Esophagus (tissue), 2 donors: Measurements from ENCODE around the gene PXDN. TPM values are rescaled to one million over a fixed set of nuclear protein-coding genes. Genes with fewer than 3 reads are reported as not detected.

Experiments used
- H3K27ac ChIP-seq, 2 donors: one replicate each; pipeline ENCODE4 v1.5.1; 2013; ENCODE audit warnings: low read depth in 2 of 2, mild to moderate bottlenecking in 2 of 2, inconsistent platforms in 1 of 2, low read length in 1 of 2, moderate library complexity in 1 of 2
- H3K27me3 ChIP-seq, 2 donors: one replicate each; pipeline ENCODE4 v1.6.1; 2013; ENCODE audit warnings: low read length in 2 of 2, control low read depth in 1 of 2, mild to moderate bottlenecking in 1 of 2; ENCODE audit not compliant: insufficient read depth in 2 of 2, control insufficient read depth in 1 of 2
- H3K36me3 ChIP-seq, 2 donors: one replicate each; pipeline ENCODE4 v1.6.1; 2013; ENCODE audit warnings: low read length in 1 of 2; ENCODE audit not compliant: control insufficient read depth in 2 of 2, insufficient read depth in 2 of 2
- H3K4me1 ChIP-seq, 2 donors: one replicate each; pipeline ENCODE4 v1.6.1; 2013; ENCODE audit warnings: low read length in 1 of 2; ENCODE audit not compliant: control insufficient read depth in 2 of 2, insufficient read depth in 2 of 2
- H3K4me3 ChIP-seq, 2 donors: one replicate each; pipeline ENCODE4 v1.5.1; 2013; ENCODE audit warnings: low read length in 2 of 2, mild to moderate bottlenecking in 2 of 2, low read depth in 1 of 2, moderate library complexity in 1 of 2
- H3K9me3 ChIP-seq, 2 donors: one replicate each; pipeline ENCODE4 v1.6.1; 2013; ENCODE audit warnings: mild to moderate bottlenecking in 2 of 2, low read depth in 1 of 2, low read length in 1 of 2, moderate library complexity in 1 of 2; ENCODE audit not compliant: control insufficient read depth in 2 of 2, insufficient read depth in 1 of 2
- WGBS, 2 donors: extraction: QIAGEN DNeasy Blood & Tissue Kit; methylation state at CpG; one replicate each; pipeline ENCODE4 v1.1.7; 2013; 5-methylcytosine and 5-hydroxymethylcytosine counted together
- polyA plus RNA-seq, 2 donors: library from polyadenylated mRNA; stranded (reverse); fragments of 200-250 nt; gene quantifications; one replicate each; pipeline ENCODE4 v1.2.3, GENCODE V29; 2013
- donor health status: healthy with polysubstance abuse.
- donor health status: Bipolar disorder and iron deficiency.

Gene PXDN
- polyA plus RNA-seq, 2 donors = 1.1 to 1.9 TPM

- Histone ChIP-seq H3K36me3 (no peaks in the 10 kb centered on the region), H3K27ac (no peak overlapping the region), H3K27me3 (no peaks in the 10 kb centered on the region), H3K9me3 (no peaks in the 10 kb centered on the region), H3K4me3 (no peak overlapping the region), H3K4me1 (no peaks in the 10 kb centered on the region)
- 72 to 79% methylated on average over 9 of the region's 9 CpGs for WGBS, 2 donors
Measured at GRCh38 chr2:1749489-1750119, 5.3 kb upstream of the PXDN start.

GRCh38 chr2:1748741-1749488 lies 4.6 kb upstream of the PXDN start:
- Histone ChIP-seq H3K4me3 (no peak overlapping the region), H3K9me3 (no peaks in the 10 kb centered on the region), H3K27ac (no peak overlapping the region), H3K36me3 (no peaks in the 10 kb centered on the region), H3K4me1 (no peaks in the 10 kb centered on the region), H3K27me3 (no peaks in the 10 kb centered on the region)
- WGBS, 2 donors = 80% methylated on average over 17 of the region's 17 CpGs

- Histone ChIP-seq H3K36me3 (no peaks in the 10 kb centered on the region), H3K4me1 (peaks cover 0 to under 1% of the 10 kb centered on the region in 2 donors), H3K27me3 (no peaks in the 10 kb centered on the region), H3K9me3 (no peaks in the 10 kb centered on the region), H3K27ac (no peak overlapping the region), H3K4me3 (no peak overlapping the region)
- WGBS, 2 donors = 67 to 69% methylated on average over 6 of the region's 6 CpGs
Measured at GRCh38 chr2:1748176-1748740, 3.9 kb upstream of the PXDN start.

GRCh38 chr2:1747065-1747941 lies 3.0 kb upstream of the PXDN start:
- Histone ChIP-seq H3K4me3 (no peak overlapping the region), H3K27ac (no peak overlapping the region), H3K9me3 (no peaks in the 10 kb centered on the region), H3K4me1 (peaks cover 0 to 2% of the 10 kb centered on the region in 2 donors), H3K36me3 (no peaks in the 10 kb centered on the region), H3K27me3 (no peaks in the 10 kb centered on the region)
- WGBS, 2 donors = 85 to 86% methylated on average over 26 of the region's 26 CpGs

- peaks cover 0 to 2% of the 10 kb centered on the region in 2 donors for H3K4me1 ChIP-seq
- 84 to 88% methylated on average over 9 of the region's 9 CpGs for WGBS, 2 donors
- no peak overlapping the region for H3K4me3 ChIP-seq
- peaks cover 0 to 4% of the 10 kb centered on the region in 2 donors for H3K9me3 ChIP-seq
- H3K27ac ChIP-seq = no peak overlapping the region
- H3K36me3 ChIP-seq = no peaks in the 10 kb centered on the region
- no peaks in the 10 kb centered on the region for H3K27me3 ChIP-seq
Measured at GRCh38 chr2:1746174-1747064, 2.1 kb upstream of the PXDN start.

- WGBS, 2 donors = 48 to 58% methylated on average over 26 of the region's 26 CpGs
- peaks cover 0 to 4% of the 10 kb centered on the region in 2 donors for H3K9me3 ChIP-seq
- no peaks in the 10 kb centered on the region for H3K27me3 ChIP-seq
- peaks cover 0 to 2% of the 10 kb centered on the region in 2 donors for H3K4me1 ChIP-seq
- H3K4me3 ChIP-seq = peak overlapping the region in 1 of 2 donors; percentile 41
- H3K36me3 ChIP-seq = no peaks in the 10 kb centered on the region
- no peak overlapping the region for H3K27ac ChIP-seq
Measured at GRCh38 chr2:1745171-1746023, 1.1 kb upstream of the PXDN start.

GRCh38 chr2:1744151-1744445 lies 217 bp downstream of the PXDN start:
- WGBS, 2 donors = 2 to 5% methylated on average over 19 to 33 of the region's 33 CpGs
- H3K27me3 ChIP-seq = no peaks in the 10 kb centered on the region
- peak overlapping the region; percentile 41 for H3K4me3 ChIP-seq
- H3K36me3 ChIP-seq = no peaks in the 10 kb centered on the region
- peaks cover 0 to 2% of the 10 kb centered on the region in 2 donors for H3K4me1 ChIP-seq
- H3K9me3 ChIP-seq = peaks cover 0 to 4% of the 10 kb centered on the region in 2 donors
- H3K27ac ChIP-seq = peak overlapping the region; percentile 37 to 79

- 2 to 3% methylated on average over 34 to 66 of the region's 71 CpGs for WGBS, 2 donors
- Histone ChIP-seq H3K4me3 (peak overlapping the region; percentile 40 to 41), H3K36me3 (no peaks in the 10 kb centered on the region), H3K27me3 (no peaks in the 10 kb centered on the region), H3K27ac (peak overlapping the region; percentile 82 to 88), H3K4me1 (peaks cover 0 to 2% of the 10 kb centered on the region in 2 donors), H3K9me3 (peaks cover 0 to 4% of the 10 kb centered on the region in 2 donors)
Measured at GRCh38 chr2:1743396-1744150, 742 bp downstream of the PXDN start.
